NCI-H1436 (cell line): ENCODE results near the gene RAD51B.

Experiments used
- DNase-seq: peaks from one replicate; lab custom pipeline; 2025; lab: John Stamatoyannopoulos, UW

RAD51B gene

GRCh38 chr14:68774771-68775613 lies 955.4 kb downstream of the RAD51B start:
- no peak for DNase-seq

GRCh38 chr14:68775614-68776126 lies 956.1 kb downstream of the RAD51B start:
- no peak for DNase-seq

GRCh38 chr14:68777644-68778043 lies 958.1 kb downstream of the RAD51B start:
- DNase-seq = no peak
